ENCODE measurements around the gene USP17L21. TPM values are rescaled to one million over a fixed set of nuclear protein-coding genes. Genes with fewer than 3 reads are reported as not detected.
"Not testable (repeated sequence)": the region's sequence is repeated elsewhere in the genome, so short reads cannot be mapped to it uniquely, and the experiment has no call there.

USP17L21 gene
- total and polyA plus RNA-seq, 9 donors, result not detected

- intact Hi-C loops (cut with DNase I); H3K27me3 ChIP-seq; H3K36me3 ChIP-seq; H3K4me1 ChIP-seq (ENCODE audit: insufficient read depth); H3K9me3 ChIP-seq; DNase-seq; H3K27ac ChIP-seq; H3K4me3 ChIP-seq: not testable (repeated sequence)
- WGBS, 3 donors, result no CpG with 5 or more reads among the region's 15 CpGs
Observed at GRCh38 chr4:9257824-9258223, 4.8 kb upstream of the USP17L21 start, which contains the start of gene USP17L20. TSS of gene USP17L20 (plus strand) at chr4:9258124. CDS start at chr4:9258124, 0 bp downstream.

- H3K27me3 ChIP-seq; H3K4me3 ChIP-seq; H3K9me3 ChIP-seq; H3K4me1 ChIP-seq (ENCODE audit: insufficient read depth); DNase-seq; H3K36me3 ChIP-seq; H3K27ac ChIP-seq; intact Hi-C loops (cut with DNase I): not testable (repeated sequence)
- no CpG with 5 or more reads among the region's 15 CpGs for WGBS, 3 donors
Observed at GRCh38 chr4:9267319-9267718, 4.6 kb downstream of the USP17L21 start, which contains the start of gene USP17L22. TSS of gene USP17L22 (plus strand) at chr4:9267619. CDS start at chr4:9267619, 0 bp downstream.

- intact Hi-C loops (cut with DNase I); H3K4me1 ChIP-seq (ENCODE audit: insufficient read depth); H3K9me3 ChIP-seq; H3K27ac ChIP-seq; H3K4me3 ChIP-seq; H3K27me3 ChIP-seq; H3K36me3 ChIP-seq: not testable (repeated sequence)
- DNase-seq, result peak in 4 of 5 donors; percentile 21 to 65 (median 46)
- WGBS, 3 donors, result 80 to 90% (median 86%) methylated on average over 5 to 8 of the region's 10 CpGs
Observed at GRCh38 chr4:9271719-9272118, 9.0 kb downstream of the USP17L21 start.

Other genes with a start within 250 kb of the USP17L21 start
- not detected for gene FAM90A26, start 92.5 kb upstream of the USP17L21 start, total RNA-seq
- not detected for gene FAM90A26, start 92.5 kb upstream of the USP17L21 start, polyA plus RNA-seq
- not detected for gene USP17L10, start 52.2 kb upstream of the USP17L21 start, total RNA-seq
- not detected for gene USP17L10, start 52.2 kb upstream of the USP17L21 start, polyA plus RNA-seq
- gene USP17L11, start 47.5 kb upstream of the USP17L21 start, total RNA-seq, result under 1 TPM in 2 of 7 donors, not detected in 5; 0.15 TPM
- gene USP17L11, start 47.5 kb upstream of the USP17L21 start, polyA plus RNA-seq, result not detected
- gene USP17L12, start 42.7 kb upstream of the USP17L21 start, total RNA-seq, result not detected
- gene USP17L12, start 42.7 kb upstream of the USP17L21 start, polyA plus RNA-seq, result not detected
- gene USP17L13, start 38.0 kb upstream of the USP17L21 start, total RNA-seq, result not detected
- not detected for gene USP17L13, start 38.0 kb upstream of the USP17L21 start, polyA plus RNA-seq
- gene USP17L15, start 28.5 kb upstream of the USP17L21 start, total RNA-seq, result not detected
- gene USP17L15, start 28.5 kb upstream of the USP17L21 start, polyA plus RNA-seq, result not detected
- gene USP17L17, start 19.0 kb upstream of the USP17L21 start, total RNA-seq, result under 1 TPM in 2 of 7 donors, not detected in 5; 0.15 TPM
- gene USP17L17, start 19.0 kb upstream of the USP17L21 start, polyA plus RNA-seq, result not detected
- not detected for gene USP17L18, start 14.2 kb upstream of the USP17L21 start, total RNA-seq
- not detected for gene USP17L18, start 14.2 kb upstream of the USP17L21 start, polyA plus RNA-seq
- gene USP17L19, start 9.5 kb upstream of the USP17L21 start, total RNA-seq, result not detected
- gene USP17L19, start 9.5 kb upstream of the USP17L21 start, polyA plus RNA-seq, result not detected
- gene USP17L20, start 4.7 kb upstream of the USP17L21 start, total RNA-seq, result not detected
- gene USP17L20, start 4.7 kb upstream of the USP17L21 start, polyA plus RNA-seq, result not detected
- gene USP17L22, start 4.7 kb downstream of the USP17L21 start, total RNA-seq, result not detected
- gene USP17L22, start 4.7 kb downstream of the USP17L21 start, polyA plus RNA-seq, result not detected
- not detected for gene USP17L24, start 62.3 kb downstream of the USP17L21 start, total RNA-seq
- not detected for gene USP17L24, start 62.3 kb downstream of the USP17L21 start, polyA plus RNA-seq
- gene USP17L25, start 67.0 kb downstream of the USP17L21 start, total RNA-seq, result not detected
- gene USP17L25, start 67.0 kb downstream of the USP17L21 start, polyA plus RNA-seq, result not detected
- not detected for gene USP17L26, start 71.8 kb downstream of the USP17L21 start, total RNA-seq
- not detected for gene USP17L26, start 71.8 kb downstream of the USP17L21 start, polyA plus RNA-seq
- gene USP17L5, start 76.5 kb downstream of the USP17L21 start, total RNA-seq, result not detected
- not detected for gene USP17L5, start 76.5 kb downstream of the USP17L21 start, polyA plus RNA-seq
- not detected for gene USP17L27, start 81.3 kb downstream of the USP17L21 start, total RNA-seq
- gene USP17L27, start 81.3 kb downstream of the USP17L21 start, polyA plus RNA-seq, result not detected
- gene USP17L28, start 86.0 kb downstream of the USP17L21 start, total RNA-seq, result not detected
- not detected for gene USP17L28, start 86.0 kb downstream of the USP17L21 start, polyA plus RNA-seq
- not detected for gene USP17L29, start 90.8 kb downstream of the USP17L21 start, total RNA-seq
- gene USP17L29, start 90.8 kb downstream of the USP17L21 start, polyA plus RNA-seq, result not detected
- gene USP17L30, start 100.3 kb downstream of the USP17L21 start, total RNA-seq, result not detected
- gene USP17L30, start 100.3 kb downstream of the USP17L21 start, polyA plus RNA-seq, result not detected
- not detected for gene DEFB131A, start 181.5 kb downstream of the USP17L21 start, total RNA-seq
- gene DEFB131A, start 181.5 kb downstream of the USP17L21 start, polyA plus RNA-seq, result not detected